ENCODE data around the gene YWHAG.

- TF ChIP-seq CTCF (IDR thresholded peaks at IDR 0.05), result no peak
- TF ChIP-seq POLR2A (IDR thresholded peaks at IDR 0.05), result no peak
Observed at GRCh38 chr7:76372984-76373833, 14.4 kb upstream of the YWHAG start.

Measured in heart left ventricle (tissue), 13 donors.